Measurements from ENCODE around the gene ASCC1. TPM values are rescaled to one million over a fixed set of nuclear protein-coding genes. Genes with fewer than 3 reads are reported as not detected.

ASCC1 gene
- total and polyA plus RNA-seq, 10 donors = 11.9 to 41.7 (median 33.8) TPM

DNA sequence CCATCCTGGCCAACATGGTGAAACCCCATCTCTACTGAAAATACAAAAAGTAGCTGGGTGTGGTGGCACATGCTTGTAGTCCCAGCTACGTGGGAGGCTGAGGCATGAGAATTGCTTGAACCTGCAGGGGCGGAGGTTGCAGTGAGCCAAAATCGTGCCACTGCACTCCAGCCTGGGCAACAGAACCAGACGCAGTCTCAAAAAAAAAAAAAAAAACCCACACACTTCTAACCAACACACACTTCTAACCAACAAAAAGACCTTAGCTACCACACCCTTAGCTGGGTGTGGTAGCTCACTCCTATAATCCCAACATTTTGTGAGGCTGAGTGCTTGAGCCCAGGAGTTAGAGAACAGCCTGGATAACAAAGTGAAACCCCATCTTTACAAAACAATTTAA, 93.9 kb downstream of the ASCC1 start:
- Histone ChIP-seq H3K4me1 (peaks cover 0 to 5% (median 1%) of the 10 kb centered on the region in 6 donors), H3K27ac (no peak overlapping the region), H3K9me3 (no peaks in the 10 kb centered on the region), H3K36me3 (peaks cover 0 to 69% (median 8%) of the 10 kb centered on the region in 6 donors), H3K4me3 (no peak overlapping the region), H3K27me3 (replicated peaks in 1 of 7) (no peaks in the 10 kb centered on the region)
- 89 to 98% (median 94%) methylated on average over 4 of the region's 4 CpGs for WGBS, 5 donors
- intact Hi-C loops (cut with DNase I; ENCODE audit: low total_unique reads) = no loop called here
- TF ChIP-seq POLR2AphosphoS5 (IDR thresholded peaks at IDR 0.05) (no peak), CTCF (IDR thresholded peaks at IDR 0.05 in 8 of 11, conservative IDR thresholded peaks at IDR 0.05 in 3 of 11) (no peak), POLR2A (IDR thresholded peaks at IDR 0.05) (no peak)
- DNase-seq = no peak

DNA sequence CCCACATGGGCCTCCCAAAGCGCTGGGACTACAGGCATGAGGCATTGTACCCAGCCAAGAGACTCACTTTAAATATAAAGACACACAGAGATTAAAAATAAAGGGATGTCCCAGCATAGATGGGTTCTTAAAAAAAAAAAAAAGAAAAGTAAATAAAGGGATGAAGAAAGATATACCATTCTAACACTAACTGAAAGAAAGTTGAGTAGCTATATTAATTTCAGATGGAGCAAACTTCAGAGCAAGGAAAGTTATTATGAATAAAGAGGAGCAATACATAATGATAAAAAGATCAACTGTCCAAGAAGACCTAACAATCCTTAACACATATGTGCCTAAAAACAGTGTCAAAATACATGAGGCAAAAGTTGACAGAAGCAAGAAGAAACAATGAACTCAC, 94.7 kb downstream of the ASCC1 start:
- Histone ChIP-seq H3K36me3 (peaks cover 0 to 67% (median 5%) of the 10 kb centered on the region in 6 donors), H3K4me3 (no peak overlapping the region), H3K4me1 (peaks cover 0 to 1% (median under 1%) of the 10 kb centered on the region in 6 donors), H3K27me3 (replicated peaks in 1 of 7) (no peaks in the 10 kb centered on the region), H3K27ac (no peak overlapping the region), H3K9me3 (peaks cover 0 to 7% (median 5%) of the 10 kb centered on the region in 8 donors)
- intact Hi-C loops (cut with DNase I; ENCODE audit: low total_unique reads) = no loop called here
- DNase-seq = no peak
- WGBS, 5 donors = 94 to 100% (median 97%) methylated on average over 1 of the region's 1 CpG
- TF ChIP-seq POLR2AphosphoS5 (IDR thresholded peaks at IDR 0.05) (no peak), POLR2A (IDR thresholded peaks at IDR 0.05) (no peak), CTCF (IDR thresholded peaks at IDR 0.05 in 8 of 11, conservative IDR thresholded peaks at IDR 0.05 in 3 of 11) (no peak)

GRCh38 chr10:72116372-72116771, 99.7 kb downstream of the ASCC1 start:
- Histone ChIP-seq H3K36me3 (peaks cover 0 to 60% (median 5%) of the 10 kb centered on the region in 6 donors), H3K27ac (no peak overlapping the region), H3K4me3 (no peak overlapping the region), H3K4me1 (no peaks in the 10 kb centered on the region), H3K9me3 (peaks cover 0 to 10% (median 7%) of the 10 kb centered on the region in 8 donors), H3K27me3 (replicated peaks in 1 of 7) (no peaks in the 10 kb centered on the region)
- intact Hi-C loops (cut with DNase I; ENCODE audit: low total_unique reads) = no loop called here
- WGBS, 5 donors = 93 to 97% (median 96%) methylated on average over 2 of the region's 2 CpGs
- no peak for TF ChIP-seq POLR2AphosphoS5 (IDR thresholded peaks at IDR 0.05)
- no peak for TF ChIP-seq POLR2A (IDR thresholded peaks at IDR 0.05)
- no peak for TF ChIP-seq CTCF (IDR thresholded peaks at IDR 0.05 in 8 of 11, conservative IDR thresholded peaks at IDR 0.05 in 3 of 11)
- no peak for DNase-seq

DNA sequence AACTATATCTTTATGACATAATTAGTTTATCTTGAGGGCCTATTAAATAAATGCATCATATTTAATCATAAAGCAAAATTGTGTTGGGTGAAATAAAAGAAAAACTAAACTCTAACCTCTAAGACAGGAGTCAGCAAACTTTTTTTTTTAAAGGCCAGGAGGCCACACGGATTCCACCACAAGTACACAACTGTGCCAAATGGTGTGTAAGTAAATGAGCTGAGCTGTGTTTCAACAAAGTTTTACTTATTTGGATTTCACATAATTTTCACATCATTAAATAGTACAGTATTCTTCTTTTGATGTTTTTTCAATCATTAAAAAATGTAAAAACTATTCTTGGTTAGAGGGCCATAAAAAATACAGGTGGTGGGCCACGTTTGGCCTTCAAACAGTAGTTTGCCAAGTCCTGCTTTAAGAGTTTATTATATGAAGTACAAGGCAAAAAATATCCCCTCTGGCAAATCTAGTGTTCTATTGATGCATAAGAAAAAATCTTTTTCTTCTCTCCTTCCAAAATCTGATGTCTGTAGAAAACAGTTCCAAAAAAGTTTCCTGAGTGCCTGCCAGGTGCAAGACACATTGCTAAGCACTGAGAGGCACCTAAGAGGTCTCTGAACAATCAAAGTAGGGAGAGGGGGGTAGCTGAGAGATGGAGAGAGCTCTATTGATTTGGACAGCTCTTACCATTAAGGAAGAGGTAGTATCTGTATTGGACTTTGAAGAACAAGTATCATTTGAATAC, 101.2 kb downstream of the ASCC1 start:
- peaks cover 1 to 6% (median 3%) of the 10 kb centered on the region in 6 donors for H3K4me1 ChIP-seq
- no peak overlapping the region for H3K27ac ChIP-seq
- H3K4me3 ChIP-seq = no peak overlapping the region
- no peaks in the 10 kb centered on the region for H3K27me3 ChIP-seq (replicated peaks in 1 of 7)
- intact Hi-C loops (cut with DNase I; ENCODE audit: low total_unique reads) = no loop called here
- TF ChIP-seq CTCF (IDR thresholded peaks at IDR 0.05 in 8 of 11, conservative IDR thresholded peaks at IDR 0.05 in 3 of 11) = no peak
- TF ChIP-seq POLR2A (IDR thresholded peaks at IDR 0.05) = no peak
- no peak for TF ChIP-seq POLR2AphosphoS5 (IDR thresholded peaks at IDR 0.05)
- 86 to 93% (median 92%) methylated on average over 2 of the region's 2 CpGs for WGBS, 5 donors
- peaks cover 0 to 10% (median 7%) of the 10 kb centered on the region in 8 donors for H3K9me3 ChIP-seq
- peaks cover 0 to 54% (median 5%) of the 10 kb centered on the region in 6 donors for H3K36me3 ChIP-seq
- no peak for DNase-seq

All from spleen (tissue), 11 donors.